Prostate gland (tissue), 2 donors: ENCODE data around the gene PRICKLE2.

Source experiments
- POLR2A ChIP-seq: fragments of 450-650 bp; IDR thresholded peaks from one replicate; pipeline ENCODE4 v1.6.1; 2016; ENCODE audit warnings: antibody characterized with exemption, mild to moderate bottlenecking
- POLR2AphosphoS5 ChIP-seq: sonication (generic); formaldehyde crosslinking; IDR thresholded peaks from one replicate; pipeline ENCODE4 v1.6.1; 2017; ENCODE audit warnings: antibody characterized with exemption
- TF ChIP-seq, protein P1 (sequence below), 4 experiments: fragments of 200-600 bp in 2 of 4; fragments of 450-650 bp in 2 of 4; sonication (generic) in 2 of 4; IDR thresholded peaks; 1 replicate in 3 of 4; 2 replicates in 1 of 4; pipeline ENCODE4 v1.5.1; 2016 to 2019; ENCODE audit warnings: antibody characterized with exemption in 4 of 4, mild to moderate bottlenecking in 2 of 4, moderate library complexity in 2 of 4

DNA sequence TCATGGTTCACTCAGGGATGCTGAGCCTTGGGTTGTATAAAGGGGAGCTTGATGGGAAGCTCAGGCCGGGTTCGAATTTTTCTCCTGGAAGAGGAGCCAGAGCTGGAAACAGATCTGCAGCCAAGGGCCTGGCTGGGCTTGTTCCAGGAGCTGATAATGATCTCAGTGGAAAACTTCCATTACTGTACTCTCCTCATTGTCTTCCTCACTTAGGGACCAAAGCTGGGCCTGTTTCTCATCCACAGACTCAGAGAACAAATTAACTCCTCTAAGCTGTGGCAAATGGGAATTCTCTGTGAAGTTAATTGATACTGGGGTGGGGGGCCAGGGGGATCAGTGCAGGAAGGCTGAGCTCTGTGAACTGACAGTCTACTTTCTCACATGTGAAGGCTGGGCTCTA lies 92.0 kb downstream of the PRICKLE2 start:
- TF ChIP-seq, protein P1, sequence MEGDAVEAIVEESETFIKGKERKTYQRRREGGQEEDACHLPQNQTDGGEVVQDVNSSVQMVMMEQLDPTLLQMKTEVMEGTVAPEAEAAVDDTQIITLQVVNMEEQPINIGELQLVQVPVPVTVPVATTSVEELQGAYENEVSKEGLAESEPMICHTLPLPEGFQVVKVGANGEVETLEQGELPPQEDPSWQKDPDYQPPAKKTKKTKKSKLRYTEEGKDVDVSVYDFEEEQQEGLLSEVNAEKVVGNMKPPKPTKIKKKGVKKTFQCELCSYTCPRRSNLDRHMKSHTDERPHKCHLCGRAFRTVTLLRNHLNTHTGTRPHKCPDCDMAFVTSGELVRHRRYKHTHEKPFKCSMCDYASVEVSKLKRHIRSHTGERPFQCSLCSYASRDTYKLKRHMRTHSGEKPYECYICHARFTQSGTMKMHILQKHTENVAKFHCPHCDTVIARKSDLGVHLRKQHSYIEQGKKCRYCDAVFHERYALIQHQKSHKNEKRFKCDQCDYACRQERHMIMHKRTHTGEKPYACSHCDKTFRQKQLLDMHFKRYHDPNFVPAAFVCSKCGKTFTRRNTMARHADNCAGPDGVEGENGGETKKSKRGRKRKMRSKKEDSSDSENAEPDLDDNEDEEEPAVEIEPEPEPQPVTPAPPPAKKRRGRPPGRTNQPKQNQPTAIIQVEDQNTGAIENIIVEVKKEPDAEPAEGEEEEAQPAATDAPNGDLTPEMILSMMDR (IDR thresholded peaks at IDR 0.05): no peak
- no peak for TF ChIP-seq POLR2A
- TF ChIP-seq POLR2AphosphoS5: no peak
